K562 (cell line): ENCODE measurements around the gene ZBED4. TPM values are rescaled to one million over a fixed set of nuclear protein-coding genes. Genes with fewer than 3 reads are reported as not detected.

Experiments
- E2F3 ChIP-seq: fragments of 250-450 bp; sonication (Bioruptor Pico); IDR thresholded peaks from 2 replicates; pipeline ENCODE4 v1.4.0; 2020; ENCODE audit warnings: mild to moderate bottlenecking
- HMBOX1 ChIP-seq: sonication (generic); IDR thresholded peaks from 2 replicates; pipeline ENCODE4 v1.6.1; 2016
- HNRNPLL ChIP-seq: fragments of 200-400 bp; formaldehyde crosslinking; IDR thresholded peaks from 2 replicates; pipeline ENCODE4 v1.6.1; 2017; ENCODE audit warnings: low read length, low read depth, mild to moderate bottlenecking; ENCODE audit not compliant: poor library complexity, severe bottlenecking
- HSF4 ChIP-seq: fragments of 250-450 bp; sonication (Bioruptor Pico); IDR thresholded peaks from 2 replicates; pipeline ENCODE4 v2.1.2; 2022; ENCODE audit warnings: mild to moderate bottlenecking, moderate library complexity, borderline replicate concordance
- KHSRP ChIP-seq: fragments of 450-650 bp; IDR thresholded peaks from 2 replicates; pipeline ENCODE4 v1.6.1; 2017
- NR2C2 ChIP-seq, 2 experiments: fragments of 200-800 bp in 1 of 2; sonication (Bioruptor generic) in 1 of 2; sonication (generic) in 1 of 2; formaldehyde crosslinking in 1 of 2; IDR thresholded peaks; 2 replicates each; pipeline versions ENCODE4 v1.6.1 to v1.8.0; 2016 to 2022; ENCODE audit warnings: mild to moderate bottlenecking in 1 of 2, missing compliant biosample characterization in 1 of 2, missing genetic modification characterization in 1 of 2, missing genetic modification reagents in 1 of 2
- PHF8 ChIP-seq: fragments of 200-600 bp; sonication (generic); IDR thresholded peaks from 2 replicates; pipeline ENCODE4 v1.6.1; 2012; ENCODE audit warnings: mixed run types, mild to moderate bottlenecking, inconsistent platforms, low read length, moderate library complexity, borderline replicate concordance
- ZBTB1 ChIP-seq: sonication (generic); formaldehyde crosslinking; IDR thresholded peaks from 2 replicates; pipeline ENCODE4 v1.8.1; 2023; ENCODE audit warnings: missing genetic modification reagents, low read depth, mild to moderate bottlenecking, borderline replicate concordance
- ZBTB40 ChIP-seq, 2 experiments: fragments of 450-650 bp in 1 of 2; sonication (generic) in 1 of 2; formaldehyde crosslinking in 1 of 2; IDR thresholded peaks; 2 replicates each; pipeline versions ENCODE4 v1.7.1 to v1.9.0; 2016 to 2022; ENCODE audit warnings: inconsistent platforms in 1 of 2, mild to moderate bottlenecking in 1 of 2, missing genetic modification reagents in 1 of 2
- ZNF592 ChIP-seq: fragments of 450-650 bp; IDR thresholded peaks from 2 replicates; pipeline ENCODE4 v1.6.1; 2017; ENCODE audit warnings: antibody characterized with exemption, mild to moderate bottlenecking
- polyA plus RNA-seq, 8 experiments: library from polyadenylated mRNA; depleted of rRNA in 4 of 8; stranded (reverse) in 5 of 8; unstranded in 3 of 8; fragments of >200 nt; fragmentation: Nextera tagmentation in 2 of 8; fragmentation: Illumina TruSeq in 1 of 8; extraction: Ambion mirVana in 2 of 8; extraction: Trizol in 1 of 8; gene quantifications; 2 replicates each; pipeline versions ENCODE4 v1.2.1 to v1.2.3, GENCODE V29; 2011 to 2014; ENCODE audit warnings: inconsistent platforms in 1 of 8, missing spikeins in 1 of 8
- total RNA-seq, 7 experiments: library from RNA; depleted of rRNA in 6 of 7; stranded (reverse); fragments of >200 nt in 6 of 7; fragmentation: Illumina TruSeq in 2 of 7; extraction: Trizol in 2 of 7; gene quantifications; 2 replicates each; pipeline versions ENCODE4 v1.2.1 to v1.2.3, GENCODE V29; 2011 to 2021; ENCODE audit warnings: low replicate concordance in 1 of 7

The ZBED4 gene
- total and polyA plus RNA-seq, 9 of the 15 experiments (the other 6 are each of a cell fraction or from before 2014, with no cell fraction given) = 1.5 to 16.8 (median 7.4) TPM

GRCh38 chr22:49852898-49853894, at the start of gene ZBED4 (continued):
- TF ChIP-seq ZBTB1 (CRISPR knock-in tag) (peak; percentile 69; the same call in 1 of the 2 replicates), E2F3 (CRISPR knock-in tag) (no peak), ZNF592 (0 out of 2 replicates have a peak, but pooled peaks have one; percentile 56), HMBOX1 (no peak), PHF8 (peak; percentile 86), HNRNPLL (peak; percentile 82), HSF4 (CRISPR knock-in tag) (no peak), ZBTB40 (IDR thresholded peaks at IDR 0.05) (peak; percentile 18; the same call in 1 of the 2 replicates), ZBTB40 (CRISPR knock-in tag; IDR thresholded peaks at IDR 0.05) (no peak), KHSRP (no peak), NR2C2 (CRISPR knock-in tag; IDR thresholded peaks at IDR 0.05) (no peak), NR2C2 (tag; IDR thresholded peaks at IDR 0.05) (peak; percentile 57)
